ENCODE data around the gene SIN3B.

Gene SIN3B

GRCh38 chr19:16801600-16802013, 27.6 kb upstream of the SIN3B start:
- ChIA-PET CTCF (interaction anchor here (2.0 kb wide), 1 partner anchor 251 kb away, joined by 5 read pairs; no protein-coding TSS in a partner anchor), POLR2A (no interaction called here)
- H3K4me3 ChIP-seq (ENCODE audit: low read depth, low read length): no peak overlapping the region
- DNase-seq (ENCODE audit: low read depth, low spot score): no peak
- no peak for TF ChIP-seq CTCF (IDR thresholded peaks at IDR 0.05; ENCODE audit: insufficient read depth, low read length, missing control alignments)

- DNase-seq (ENCODE audit: low read depth, low spot score): no peak
- TF ChIP-seq CTCF (IDR thresholded peaks at IDR 0.05; ENCODE audit: insufficient read depth, low read length, missing control alignments): no peak
- H3K4me3 ChIP-seq (ENCODE audit: low read depth, low read length): no peak overlapping the region
- CTCF ChIA-PET: interaction anchor here (1.4 kb wide), 1 partner anchor 32 kb away, joined by 6 read pairs; no protein-coding TSS in a partner anchor
- POLR2A ChIA-PET: no interaction called here
Observed at GRCh38 chr19:16804176-16804575, 25.0 kb upstream of the SIN3B start.

GRCh38 chr19:16807549-16808284, 21.5 kb upstream of the SIN3B start:
- no peak for TF ChIP-seq CTCF (IDR thresholded peaks at IDR 0.05; ENCODE audit: insufficient read depth, low read length, missing control alignments)
- CTCF ChIA-PET: no interaction called here
- POLR2A ChIA-PET: no interaction called here
- H3K4me3 ChIP-seq (ENCODE audit: low read depth, low read length): no peak overlapping the region
- DNase-seq (ENCODE audit: low read depth, low spot score): no peak

GRCh38 chr19:16814526-16815100, 14.6 kb upstream of the SIN3B start:
- no peak for DNase-seq (ENCODE audit: low read depth, low spot score)
- POLR2A ChIA-PET: no interaction called here
- no peak for TF ChIP-seq CTCF (IDR thresholded peaks at IDR 0.05; ENCODE audit: insufficient read depth, low read length, missing control alignments)
- H3K4me3 ChIP-seq (ENCODE audit: low read depth, low read length): no peak overlapping the region
- CTCF ChIA-PET: no interaction called here

- no peak for TF ChIP-seq CTCF (IDR thresholded peaks at IDR 0.05; ENCODE audit: insufficient read depth, low read length, missing control alignments)
- no peak overlapping the region for H3K4me3 ChIP-seq (ENCODE audit: low read depth, low read length)
- ChIA-PET CTCF (no interaction called here), POLR2A (no interaction called here)
- DNase-seq (ENCODE audit: low read depth, low spot score): no peak
Observed at GRCh38 chr19:16820056-16820455, 9.1 kb upstream of the SIN3B start.

- no peak for DNase-seq (ENCODE audit: low read depth, low spot score)
- POLR2A ChIA-PET: no interaction called here
- no peak for TF ChIP-seq CTCF (IDR thresholded peaks at IDR 0.05; ENCODE audit: insufficient read depth, low read length, missing control alignments)
- CTCF ChIA-PET: no interaction called here
- no peak overlapping the region for H3K4me3 ChIP-seq (ENCODE audit: low read depth, low read length)
Observed at GRCh38 chr19:16821081-16821480, 8.1 kb upstream of the SIN3B start.
